HCT116 (cell line): ENCODE results near the gene MROH8. TPM values are rescaled to one million over a fixed set of nuclear protein-coding genes. Genes with fewer than 3 reads are reported as not detected.

Experiments
- ATAC-seq: fragments of 200-7000 bp; cut with Tn5 transposase; 2 replicates; pipeline ENCODE4 v1.9.1; 2020; ENCODE audit warnings: mild to moderate bottlenecking, moderate library complexity
- BruUV-seq: library from RNA; stranded (reverse); fragments of 400-500 nt; replicated peaks from 2 replicates; lab custom pipeline; 2021; lab: Mats Ljungman, UMichigan
- CTCF ChIA-PET: fragments of 300-600 bp; sonication (Branson Sonifier 250); formaldehyde crosslinking; loops from one replicate; lab custom pipeline; 2021; ENCODE audit warnings: antibody characterized with exemption; lab: Charles Lee
- POLR2A ChIA-PET: fragments of 300-600, 350-600 bp; sonication (Branson Sonifier 250); formaldehyde crosslinking; loops from one replicate; lab custom pipeline; 2021; ENCODE audit warnings: antibody characterized with exemption; lab: Charles Lee
- RAD21 ChIA-PET, 2 experiments: fragments of 300-600 bp; sonication (Branson Sonifier 250); formaldehyde crosslinking; loops; one replicate each; lab custom pipeline; 2023; ENCODE audit warnings: low total read pairs in 2 of 2; ENCODE audit not compliant: uncharacterized antibody in 2 of 2, unreplicated experiment in 2 of 2, low non-redundant PET in 1 of 2; lab: Charles Lee
- DNase-seq: peaks from one replicate; pipeline ENCODE4 v3.0.0-alpha.2; 2010; ENCODE audit warnings: low read depth, low spot score
- H2AFZ ChIP-seq: fragments of 200-600 bp; shearing (Covaris generic), sonication (generic); 2 replicates; pipeline ENCODE4 v1.6.1; 2017; ENCODE audit warnings: low read depth, mixed run types, mixed read lengths, antibody characterized with exemption, low read length; ENCODE audit not compliant: poor library complexity, severe bottlenecking
- H3K27ac ChIP-seq: 2 replicates; pipeline ENCODE4 v1.5.1; 2012; ENCODE audit warnings: low read depth, low read length
- H3K27me3 ChIP-seq: fragments of 200-600 bp; sonication (generic); 2 replicates; pipeline ENCODE4 v1.6.1; 2016; ENCODE audit warnings: mixed run types, low read length, mixed read lengths; ENCODE audit not compliant: insufficient read depth
- H3K36me3 ChIP-seq, 2 experiments: fragments of 200-500 bp in 1 of 2; fragments of 200-600 bp in 1 of 2; sonication (Bioruptor generic) in 1 of 2; sonication (generic) in 1 of 2; 2 replicates each; pipeline versions ENCODE4 v1.5.1 to v1.6.1; 2014 to 2016; ENCODE audit warnings: low read length in 2 of 2, inconsistent platforms in 1 of 2, mixed read lengths in 1 of 2, mixed run types in 1 of 2; ENCODE audit not compliant: insufficient read depth in 2 of 2, control insufficient read depth in 1 of 2
- H3K4me1 ChIP-seq, 2 experiments: fragments of 200-600 bp in 1 of 2; sonication (generic) in 1 of 2; 2 replicates each; pipeline versions ENCODE4 v1.5.1 to v1.6.1; 2012 to 2017; ENCODE audit warnings: low read length in 2 of 2, inconsistent platforms in 1 of 2, mild to moderate bottlenecking in 1 of 2, mixed read lengths in 1 of 2, mixed run types in 1 of 2, moderate library complexity in 1 of 2; ENCODE audit not compliant: insufficient read depth in 2 of 2, control insufficient read depth in 1 of 2
- H3K4me2 ChIP-seq: fragments of 200-600 bp; sonication (generic); 2 replicates; pipeline ENCODE4 v1.6.1; 2017; ENCODE audit warnings: mixed run types, low read length, mixed read lengths
- H3K4me3 ChIP-seq, 2 experiments: fragments of 200-600 bp in 1 of 2; sonication (generic) in 1 of 2; replicated peaks in 1 of 2; 2 replicates each; pipeline ENCODE4 v1.5.1; 2011 to 2016; ENCODE audit warnings: low read length in 2 of 2, control low read depth in 1 of 2, low read depth in 1 of 2, mild to moderate bottlenecking in 1 of 2, mixed read lengths in 1 of 2, mixed run types in 1 of 2
- H3K79me2 ChIP-seq: fragments of 200-600 bp; sonication (generic); 2 replicates; pipeline ENCODE4 v1.6.1; 2017; ENCODE audit warnings: mild to moderate bottlenecking, mixed run types, low read length, moderate library complexity, mixed read lengths; ENCODE audit not compliant: insufficient read depth
- H3K9ac ChIP-seq: fragments of 200-600 bp; sonication (generic); 2 replicates; pipeline ENCODE4 v1.6.1; 2016; ENCODE audit warnings: low read length, mixed read lengths
- H3K9me2 ChIP-seq: fragments of 200-600 bp; sonication (generic), shearing (Covaris generic); 2 replicates; pipeline ENCODE4 v1.6.1; 2017; ENCODE audit warnings: mixed run types, mild to moderate bottlenecking, moderate library complexity; ENCODE audit not compliant: insufficient read depth
- H3K9me3 ChIP-seq, 2 experiments: fragments of 200-500 bp in 1 of 2; fragments of 200-600 bp in 1 of 2; sonication (Bioruptor generic) in 1 of 2; sonication (generic) in 1 of 2; 2 replicates each; pipeline ENCODE4 v1.6.1; 2014 to 2017; ENCODE audit warnings: low read length in 2 of 2, mixed read lengths in 2 of 2, inconsistent platforms in 1 of 2, low read depth in 1 of 2, mild to moderate bottlenecking in 1 of 2, mixed run types in 1 of 2, moderate library complexity in 1 of 2; ENCODE audit not compliant: control insufficient read depth in 1 of 2, insufficient read depth in 1 of 2
- H4K20me1 ChIP-seq: fragments of 200-600 bp; sonication (generic), shearing (Covaris generic); 2 replicates; pipeline ENCODE4 v1.6.1; 2017; ENCODE audit warnings: mixed run types, mild to moderate bottlenecking, moderate library complexity; ENCODE audit not compliant: insufficient read depth
- CBX3 ChIP-seq: IDR thresholded peaks from 2 replicates; pipeline ENCODE4 v1.6.1; 2012; ENCODE audit warnings: low read depth
- EGR1 ChIP-seq: IDR thresholded peaks from 2 replicates; pipeline ENCODE4 v1.6.1; 2012; ENCODE audit warnings: low read depth
- ELF1 ChIP-seq: IDR thresholded peaks from 2 replicates; pipeline ENCODE4 v1.6.1; 2012; ENCODE audit warnings: low read depth, borderline replicate concordance
- EZH2phosphoT487 ChIP-seq: fragments of 200-600 bp; IDR thresholded peaks from 2 replicates; pipeline ENCODE4 v1.6.1; 2018; ENCODE audit warnings: antibody characterized with exemption, borderline replicate concordance
- JUND ChIP-seq: IDR thresholded peaks from 2 replicates; pipeline ENCODE4 v1.6.1; 2012
- SIN3A ChIP-seq: IDR thresholded peaks from 2 replicates; pipeline ENCODE4 v1.6.1; 2012; ENCODE audit warnings: low read depth
- SRF ChIP-seq: IDR thresholded peaks from 2 replicates; pipeline ENCODE4 v1.6.1; 2012; ENCODE audit warnings: low read depth
- TCF7L2 ChIP-seq: IDR thresholded peaks from 2 replicates; pipeline ENCODE4 v1.7.0; 2011; ENCODE audit warnings: borderline replicate concordance, inconsistent platforms; ENCODE audit not compliant: insufficient read depth, insufficient read length; ENCODE audit errors: extremely low read depth
- ZNF274 ChIP-seq: fragments of 200-500 bp; sonication (Bioruptor generic); IDR thresholded peaks from 2 replicates; pipeline ENCODE4 v1.6.1; 2014; ENCODE audit warnings: mild to moderate bottlenecking, low read depth, low read length, inconsistent platforms
- intact Hi-C: fragments of 100-400 bp; cut with micrococcal nuclease; formaldehyde crosslinking; loops from 2 replicates; pipeline ENCODE4 v1.10.0; 2022
- total RNA-seq: library from RNA; stranded (reverse); gene quantifications from one replicate; pipeline ENCODE4 v1.2.1, GENCODE V29; 2021; ENCODE audit not compliant: unreplicated experiment
- TF ChIP-seq, protein P1 (sequence below): IDR thresholded peaks from 2 replicates; pipeline ENCODE4 v1.6.1; 2011; ENCODE audit warnings: mild to moderate bottlenecking, low read length, moderate library complexity; ENCODE audit not compliant: insufficient replicate concordance; ENCODE audit errors: extremely low read depth
- TF ChIP-seq, protein P2 (sequence below): IDR thresholded peaks from 2 replicates; pipeline ENCODE4 v1.6.1; 2012; ENCODE audit warnings: low read depth

The MROH8 gene
- total RNA-seq, 1 experiment from 2014 or later: 0.79 TPM

DNA sequence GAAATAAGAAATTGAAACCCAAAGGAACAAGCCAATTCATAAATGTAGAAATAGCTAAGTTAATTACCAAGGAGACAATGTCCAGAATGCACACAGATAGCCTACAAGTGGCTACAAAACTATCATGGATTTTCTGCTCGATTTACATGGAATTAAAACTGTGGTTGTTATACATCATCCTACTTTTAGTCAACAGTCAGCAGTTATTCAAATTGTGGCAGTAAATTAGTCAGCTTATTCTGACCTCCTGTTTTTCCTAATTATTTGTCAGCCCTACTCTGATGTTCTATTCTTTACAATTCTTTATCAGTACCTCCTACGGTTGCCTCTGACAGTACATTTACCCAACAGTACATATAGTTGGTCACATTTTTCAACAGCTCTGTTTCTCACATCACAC is 113.2 kb downstream of the MROH8 start (continued):
- no peak for TF ChIP-seq TCF7L2
- no peak for TF ChIP-seq ELF1
- TF ChIP-seq EGR1: no peak
- no peak for TF ChIP-seq EZH2phosphoT487
- TF ChIP-seq, protein P1, sequence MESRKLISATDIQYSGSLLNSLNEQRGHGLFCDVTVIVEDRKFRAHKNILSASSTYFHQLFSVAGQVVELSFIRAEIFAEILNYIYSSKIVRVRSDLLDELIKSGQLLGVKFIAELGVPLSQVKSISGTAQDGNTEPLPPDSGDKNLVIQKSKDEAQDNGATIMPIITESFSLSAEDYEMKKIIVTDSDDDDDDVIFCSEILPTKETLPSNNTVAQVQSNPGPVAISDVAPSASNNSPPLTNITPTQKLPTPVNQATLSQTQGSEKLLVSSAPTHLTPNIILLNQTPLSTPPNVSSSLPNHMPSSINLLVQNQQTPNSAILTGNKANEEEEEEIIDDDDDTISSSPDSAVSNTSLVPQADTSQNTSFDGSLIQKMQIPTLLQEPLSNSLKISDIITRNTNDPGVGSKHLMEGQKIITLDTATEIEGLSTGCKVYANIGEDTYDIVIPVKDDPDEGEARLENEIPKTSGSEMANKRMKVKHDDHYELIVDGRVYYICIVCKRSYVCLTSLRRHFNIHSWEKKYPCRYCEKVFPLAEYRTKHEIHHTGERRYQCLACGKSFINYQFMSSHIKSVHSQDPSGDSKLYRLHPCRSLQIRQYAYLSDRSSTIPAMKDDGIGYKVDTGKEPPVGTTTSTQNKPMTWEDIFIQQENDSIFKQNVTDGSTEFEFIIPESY: no peak
- TF ChIP-seq CBX3: no peak
- TF ChIP-seq, protein P2, sequence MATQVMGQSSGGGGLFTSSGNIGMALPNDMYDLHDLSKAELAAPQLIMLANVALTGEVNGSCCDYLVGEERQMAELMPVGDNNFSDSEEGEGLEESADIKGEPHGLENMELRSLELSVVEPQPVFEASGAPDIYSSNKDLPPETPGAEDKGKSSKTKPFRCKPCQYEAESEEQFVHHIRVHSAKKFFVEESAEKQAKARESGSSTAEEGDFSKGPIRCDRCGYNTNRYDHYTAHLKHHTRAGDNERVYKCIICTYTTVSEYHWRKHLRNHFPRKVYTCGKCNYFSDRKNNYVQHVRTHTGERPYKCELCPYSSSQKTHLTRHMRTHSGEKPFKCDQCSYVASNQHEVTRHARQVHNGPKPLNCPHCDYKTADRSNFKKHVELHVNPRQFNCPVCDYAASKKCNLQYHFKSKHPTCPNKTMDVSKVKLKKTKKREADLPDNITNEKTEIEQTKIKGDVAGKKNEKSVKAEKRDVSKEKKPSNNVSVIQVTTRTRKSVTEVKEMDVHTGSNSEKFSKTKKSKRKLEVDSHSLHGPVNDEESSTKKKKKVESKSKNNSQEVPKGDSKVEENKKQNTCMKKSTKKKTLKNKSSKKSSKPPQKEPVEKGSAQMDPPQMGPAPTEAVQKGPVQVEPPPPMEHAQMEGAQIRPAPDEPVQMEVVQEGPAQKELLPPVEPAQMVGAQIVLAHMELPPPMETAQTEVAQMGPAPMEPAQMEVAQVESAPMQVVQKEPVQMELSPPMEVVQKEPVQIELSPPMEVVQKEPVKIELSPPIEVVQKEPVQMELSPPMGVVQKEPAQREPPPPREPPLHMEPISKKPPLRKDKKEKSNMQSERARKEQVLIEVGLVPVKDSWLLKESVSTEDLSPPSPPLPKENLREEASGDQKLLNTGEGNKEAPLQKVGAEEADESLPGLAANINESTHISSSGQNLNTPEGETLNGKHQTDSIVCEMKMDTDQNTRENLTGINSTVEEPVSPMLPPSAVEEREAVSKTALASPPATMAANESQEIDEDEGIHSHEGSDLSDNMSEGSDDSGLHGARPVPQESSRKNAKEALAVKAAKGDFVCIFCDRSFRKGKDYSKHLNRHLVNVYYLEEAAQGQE: no peak
- no peak for TF ChIP-seq ZNF274

GRCh38 chr20:37055276-37055675 is 124.1 kb downstream of the MROH8 start:
- DNase-seq (no peak), ATAC-seq (no peak)
- Histone ChIP-seq H2AFZ (no peak overlapping the region), H3K4me1 (no peaks in the 10 kb centered on the region), H3K4me2 (no peak overlapping the region), H3K27me3 (no peaks in the 10 kb centered on the region), H3K27ac (no peak overlapping the region), H3K9me3 (no peaks in the 10 kb centered on the region), H3K4me3 (no peak overlapping the region), H3K9ac (no peak overlapping the region), H3K79me2 (no peaks in the 10 kb centered on the region), H4K20me1 (no peaks in the 10 kb centered on the region), H3K9me2 (no peaks in the 10 kb centered on the region), H3K36me3 (peaks cover 36 to 43% of the 10 kb centered on the region in 2 experiments)
- ChIA-PET CTCF (no interaction called here), POLR2A (no interaction called here), RAD21 (no interaction called here)
- TF ChIP-seq JUND (no peak), SIN3A (no peak), SRF (no peak)
- intact Hi-C loops: no loop called here
- BruUV-seq: TSS peak; percentile 19
